Measurements from ENCODE around the gene PPP1R16B. TPM values are rescaled to one million over a fixed set of nuclear protein-coding genes. Genes with fewer than 3 reads are reported as not detected.

The PPP1R16B gene
- total and polyA plus RNA-seq, 2 of the 8 experiments (the other 6 are each of a cell fraction or from before 2014, with no cell fraction given): 2.6 to 8.9 TPM

DNA sequence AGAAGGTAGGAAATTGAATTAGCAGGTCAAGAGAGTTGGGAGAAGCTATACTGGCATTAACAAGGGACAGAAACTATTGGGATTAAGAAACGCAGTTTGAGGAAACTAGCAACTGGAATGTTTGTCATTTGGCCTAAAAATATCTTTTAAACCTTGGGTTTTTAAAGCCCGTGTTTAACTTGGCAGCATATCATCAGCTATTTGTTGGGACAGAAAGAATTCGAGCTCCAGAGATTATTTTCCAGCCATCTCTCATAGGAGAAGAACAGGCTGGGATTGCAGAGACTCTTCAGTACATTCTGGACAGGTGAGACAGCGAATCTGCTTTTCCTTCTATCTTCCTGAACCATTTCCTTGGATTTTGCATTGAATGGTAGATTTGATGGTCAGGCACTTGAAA is 39.4 kb upstream of the PPP1R16B start:
- no peak overlapping the region for H2BK20ac ChIP-seq (ENCODE audit: low read length)
- H3K4me1 ChIP-seq (replicated peaks in 1 of 4; ENCODE audit: control insufficient read depth in 3 of 4, insufficient read depth in 4 of 4, low read length in 3 of 4): 0 out of 7 replicates have a peak, but pooled peaks cover 0 to 2% (median 0%) of the 10 kb centered on the region in 4 experiments
- H3K27ac ChIP-seq (ENCODE audit: low read depth, low read length): no peak overlapping the region
- POLR2A ChIA-PET (ENCODE audit: partially characterized antibody): interaction anchor here (2.4 kb wide), 1 partner anchor 13 kb away, joined by 13 read pairs; no protein-coding TSS in a partner anchor
- H4K20me1 ChIP-seq (replicated peaks in 1 of 2; ENCODE audit: control insufficient read depth in 1 of 2, insufficient read depth in 2 of 2, low read length in 2 of 2): no peaks in the 10 kb centered on the region
- CTCF ChIA-PET (ENCODE audit: partially characterized antibody): interaction anchor here (0.9 to 2.5 kb wide), 7 partner anchors 9 to 113 kb away, joined by 3 to 18 read pairs (median 3); no protein-coding TSS in a partner anchor
- H4K5ac ChIP-seq (ENCODE audit: insufficient read length, low read depth, low read length): no peak overlapping the region
- no peak overlapping the region for H3K23ac ChIP-seq (ENCODE audit: insufficient read length)
- TF ChIP-seq BACH1 (IDR thresholded peaks at IDR 0.05; ENCODE audit: low read length): no peak
- no peak for TF ChIP-seq CBX5 (IDR thresholded peaks at IDR 0.05; ENCODE audit: low read depth, low read length)
- no peak for TF ChIP-seq USF2 (IDR thresholded peaks at IDR 0.05; ENCODE audit: low read length)
- no peak for TF ChIP-seq CHD2 (IDR thresholded peaks at IDR 0.05; ENCODE audit: low read length)
- TF ChIP-seq MAX (IDR thresholded peaks at IDR 0.05): no peak
- TF ChIP-seq EP300 (IDR thresholded peaks at IDR 0.05; ENCODE audit: borderline replicate concordance in 1 of 2, low read depth in 2 of 2, low read length in 2 of 2): no peak
- no peaks in the 10 kb centered on the region for H3K27me3 ChIP-seq (replicated peaks in 1 of 4; ENCODE audit: control insufficient read depth in 3 of 4, extremely low read depth in 1 of 4, insufficient read depth in 3 of 4, low read length in 3 of 4)
- H3K14ac ChIP-seq (ENCODE audit: insufficient read length): no peak overlapping the region
- 95% methylated on average over 4 of the region's 4 CpGs; no CpG with 5 or more reads in 1 of the 2 experiments for WGBS, 2 experiments (ENCODE audit: extremely low coverage in 1 of 2, insufficient coverage in 1 of 2, insufficient read length in 1 of 2, insufficient replicate concordance in 2 of 2, low coverage in 1 of 2, low lambda C conversion rate in 2 of 2, missing lambda C conversion rate in 1 of 2)
- no peaks in the 10 kb centered on the region for H3K79me2 ChIP-seq (ENCODE audit: control insufficient read depth in 1 of 2, insufficient read depth in 2 of 2, low read length in 2 of 2)
- H3K9me3 ChIP-seq (ENCODE audit: insufficient read depth in 2 of 2, low read depth in 1 of 2, low read length in 1 of 2): no peaks in the 10 kb centered on the region
- no peak for FAIRE-seq
- no peak overlapping the region for H3K4me3 ChIP-seq (ENCODE audit: extremely low read depth in 1 of 4, insufficient read depth in 2 of 4, low read depth in 3 of 4, low read length in 4 of 4)
- H3K56ac ChIP-seq (replicated peaks; ENCODE audit: insufficient read length, low read depth, low read length): no peak overlapping the region
- no peaks in the 10 kb centered on the region for H3K23me2 ChIP-seq (ENCODE audit: low read depth, low read length)
- no peak overlapping the region for H3K9ac ChIP-seq (replicated peaks in 1 of 4; ENCODE audit: extremely low read depth in 1 of 4, low read depth in 3 of 4, low read length in 3 of 4)
- H2BK120ac ChIP-seq (replicated peaks; ENCODE audit: low read depth, low read length): no peak overlapping the region
- H2BK5ac ChIP-seq (ENCODE audit: low read depth, low read length): no peak overlapping the region
- no peak overlapping the region for H2BK12ac ChIP-seq (ENCODE audit: low read depth, low read length)
- no peak overlapping the region for H3K18ac ChIP-seq (ENCODE audit: extremely low read depth, low read length)
- no peak for DNase-seq (ENCODE audit: low read depth in 1 of 2, low spot score in 2 of 2)
- H3K4me2 ChIP-seq (ENCODE audit: insufficient read depth in 1 of 2, low read depth in 2 of 2, low read length in 2 of 2): no peak overlapping the region
- H2BK15ac ChIP-seq (ENCODE audit: low read length): no peak overlapping the region
- H3K79me1 ChIP-seq (ENCODE audit: low read depth, low read length): no peaks in the 10 kb centered on the region; the same call in 1 of the 2 replicates
- H2AFZ ChIP-seq (ENCODE audit: low read length): no peak overlapping the region
- no peak overlapping the region for H2AK5ac ChIP-seq (ENCODE audit: low read depth, low read length)
- no peak overlapping the region for H4K8ac ChIP-seq (ENCODE audit: extremely low read depth, insufficient read depth, low read length)
- no peak overlapping the region for H3K4ac ChIP-seq (replicated peaks; ENCODE audit: insufficient read length, low read depth, low read length)
- peaks cover 2 to 42% (median 17%) of the 10 kb centered on the region in 4 experiments; a peak in 7 of 8 replicates for H3K36me3 ChIP-seq (ENCODE audit: control insufficient read depth in 2 of 4, insufficient read depth in 4 of 4, low read length in 3 of 4)
- H4K91ac ChIP-seq (replicated peaks; ENCODE audit: insufficient read length, low read length): no peak overlapping the region
